ENCODE results near the gene PIK3R3. TPM values are rescaled to one million over a fixed set of nuclear protein-coding genes. Genes with fewer than 3 reads are reported as not detected.

PIK3R3 gene
- 10 to 100 TPM; 17.9 to 80.3 (median 46.8) TPM for total RNA-seq

- Histone ChIP-seq H3K4me3 (peak within 1 kb of the TSS; percentile 65 to 81 (median 74)), H3K4me1 (no peaks in the 10 kb centered on the region), H3K27ac (peak within 1 kb of the TSS; percentile 85 to 94), H3K27me3 (no peaks in the 10 kb centered on the region), H3K36me3 (no peaks in the 10 kb centered on the region), H3K9me3 (no peaks in the 10 kb centered on the region)
- intact Hi-C loops (cut with DNase I; ENCODE audit: low total_unique reads): no loop called here
- peak; percentile 97 to 98 for DNase-seq (ENCODE audit: low spot score in 2 of 2)
- peak; percentile 78 for TF ChIP-seq POLR2A (IDR thresholded peaks at IDR 0.05)
- peak; percentile 87 to 96 (median 92) for TF ChIP-seq POLR2AphosphoS5 (IDR thresholded peaks at IDR 0.05)
- TF ChIP-seq, protein P1, sequence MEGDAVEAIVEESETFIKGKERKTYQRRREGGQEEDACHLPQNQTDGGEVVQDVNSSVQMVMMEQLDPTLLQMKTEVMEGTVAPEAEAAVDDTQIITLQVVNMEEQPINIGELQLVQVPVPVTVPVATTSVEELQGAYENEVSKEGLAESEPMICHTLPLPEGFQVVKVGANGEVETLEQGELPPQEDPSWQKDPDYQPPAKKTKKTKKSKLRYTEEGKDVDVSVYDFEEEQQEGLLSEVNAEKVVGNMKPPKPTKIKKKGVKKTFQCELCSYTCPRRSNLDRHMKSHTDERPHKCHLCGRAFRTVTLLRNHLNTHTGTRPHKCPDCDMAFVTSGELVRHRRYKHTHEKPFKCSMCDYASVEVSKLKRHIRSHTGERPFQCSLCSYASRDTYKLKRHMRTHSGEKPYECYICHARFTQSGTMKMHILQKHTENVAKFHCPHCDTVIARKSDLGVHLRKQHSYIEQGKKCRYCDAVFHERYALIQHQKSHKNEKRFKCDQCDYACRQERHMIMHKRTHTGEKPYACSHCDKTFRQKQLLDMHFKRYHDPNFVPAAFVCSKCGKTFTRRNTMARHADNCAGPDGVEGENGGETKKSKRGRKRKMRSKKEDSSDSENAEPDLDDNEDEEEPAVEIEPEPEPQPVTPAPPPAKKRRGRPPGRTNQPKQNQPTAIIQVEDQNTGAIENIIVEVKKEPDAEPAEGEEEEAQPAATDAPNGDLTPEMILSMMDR (IDR thresholded peaks at IDR 0.05): peak in 2 of 3 donors; percentile 20 to 44
These were observed at the start of gene PIK3R3 for GRCh38 chr1:46132529-46133180. PIK3R3 (minus strand) TSS chr1:46132629; CDS start chr1:46131952, 677 bp downstream.

GRCh38 chr1:46181343-46182260 is 49.2 kb upstream of the PIK3R3 start:
- H3K27me3 ChIP-seq: no peaks in the 10 kb centered on the region
- H3K9me3 ChIP-seq: no peaks in the 10 kb centered on the region
- DNase-seq (ENCODE audit: low spot score in 2 of 2): no peak
- H3K27ac ChIP-seq: peak overlapping the region; percentile 48 to 77
- H3K4me3 ChIP-seq: peak overlapping the region in 1 of 3 donors; percentile 4
- intact Hi-C loops (cut with DNase I; ENCODE audit: low total_unique reads): no loop called here
- TF ChIP-seq, protein P1 (IDR thresholded peaks at IDR 0.05): no peak
- no peak for TF ChIP-seq POLR2A (IDR thresholded peaks at IDR 0.05)
- TF ChIP-seq POLR2AphosphoS5 (IDR thresholded peaks at IDR 0.05): no peak
- peaks cover 0 to 19% of the 10 kb centered on the region in 2 donors for H3K4me1 ChIP-seq
- no peaks in the 10 kb centered on the region for H3K36me3 ChIP-seq

- peak overlapping the region; percentile 48 to 77 for H3K27ac ChIP-seq
- H3K36me3 ChIP-seq: no peaks in the 10 kb centered on the region
- intact Hi-C loops (cut with DNase I; ENCODE audit: low total_unique reads): no loop called here
- TF ChIP-seq POLR2A (IDR thresholded peaks at IDR 0.05): no peak
- TF ChIP-seq, protein P1 (IDR thresholded peaks at IDR 0.05): peak in 1 of 3 donors; percentile 16
- no peak for DNase-seq (ENCODE audit: low spot score in 2 of 2)
- H3K4me3 ChIP-seq: peak overlapping the region in 1 of 3 donors; percentile 16
- H3K4me1 ChIP-seq: peaks cover 0 to 16% of the 10 kb centered on the region in 2 donors
- H3K9me3 ChIP-seq: no peaks in the 10 kb centered on the region
- H3K27me3 ChIP-seq: no peaks in the 10 kb centered on the region
These were observed 47.7 kb upstream of the PIK3R3 start for GRCh38 chr1:46180082-46180616.

DNA sequence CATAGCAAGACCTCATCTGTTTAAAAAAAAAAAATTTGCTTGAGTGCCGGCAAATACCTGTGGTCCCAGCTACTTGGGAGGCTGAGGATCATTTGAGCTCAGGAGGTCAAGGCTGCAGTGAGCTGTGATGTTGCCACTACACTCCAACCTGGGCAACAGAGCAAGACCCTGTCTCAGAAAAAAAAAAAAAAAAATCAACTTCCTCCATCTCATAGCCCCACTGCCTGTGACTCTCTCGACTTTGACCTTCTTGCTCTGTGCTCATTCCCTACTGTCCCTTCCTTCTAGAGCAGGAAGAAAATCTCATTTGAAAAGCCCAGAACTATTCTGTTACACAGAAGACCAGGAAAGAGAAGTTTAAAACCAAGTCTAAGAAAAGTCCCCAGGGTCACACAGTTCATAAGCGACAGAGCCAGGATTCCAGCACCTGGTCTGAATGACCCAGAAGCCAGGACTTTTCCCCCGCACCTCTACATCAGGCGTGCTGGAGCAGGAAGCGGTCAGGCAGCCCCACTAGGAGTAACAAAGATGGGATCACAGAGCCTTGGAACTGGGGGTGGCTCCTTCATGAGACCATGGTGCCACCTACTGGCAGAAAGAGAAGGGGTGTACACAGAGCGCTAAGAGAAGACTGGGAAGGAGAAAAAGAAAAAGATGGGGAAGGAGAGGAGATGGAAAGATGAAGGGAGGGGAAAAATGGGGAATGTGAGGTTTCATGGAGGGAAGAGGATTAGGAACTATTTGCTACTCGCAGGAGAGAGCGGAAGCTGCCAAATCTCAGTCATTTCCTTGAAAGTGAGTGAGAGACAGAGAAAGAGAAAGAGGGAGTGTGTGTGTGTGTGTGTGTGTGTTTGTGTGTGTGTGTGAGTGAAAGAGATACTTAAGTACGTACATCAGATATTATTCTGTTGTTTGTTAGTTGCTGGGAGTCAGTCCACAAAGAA is 47.0 kb upstream of the PIK3R3 start:
- H3K4me3 ChIP-seq: no peak overlapping the region
- DNase-seq (ENCODE audit: low spot score in 2 of 2): peak; percentile 77 to 85
- H3K27ac ChIP-seq: peak overlapping the region; percentile 43 to 77
- H3K9me3 ChIP-seq: no peaks in the 10 kb centered on the region
- intact Hi-C loops (cut with DNase I; ENCODE audit: low total_unique reads): loop anchor here (5.0 kb wide), 1 partner anchor 142 kb away; no protein-coding TSS in a partner anchor
- H3K36me3 ChIP-seq: no peaks in the 10 kb centered on the region
- H3K27me3 ChIP-seq: no peaks in the 10 kb centered on the region
- peaks cover 3 to 16% of the 10 kb centered on the region in 2 donors for H3K4me1 ChIP-seq
- TF ChIP-seq, protein P1 (IDR thresholded peaks at IDR 0.05): peak; percentile 94 to 98 (median 95)
- TF ChIP-seq POLR2A (IDR thresholded peaks at IDR 0.05) (no peak), POLR2AphosphoS5 (IDR thresholded peaks at IDR 0.05) (peak in 2 of 3 donors; percentile 44 to 51)
